HCT116 (cell line): ENCODE results near the gene NOD1.

ENCODE experiments used
- ATF3 ChIP-seq: IDR thresholded peaks from 2 replicates; pipeline ENCODE4 v1.6.1; 2012
- CBX3 ChIP-seq: IDR thresholded peaks from 2 replicates; pipeline ENCODE4 v1.6.1; 2012; ENCODE audit warnings: low read depth
- CEBPB ChIP-seq: IDR thresholded peaks from 2 replicates; pipeline ENCODE4 v1.6.1; 2012; ENCODE audit warnings: low read depth
- EZH2 ChIP-seq: fragments of 200-600 bp; sonication (generic); IDR thresholded peaks from 2 replicates; pipeline ENCODE4 v1.6.1; 2017; ENCODE audit warnings: antibody characterized with exemption, mixed run types
- EZH2phosphoT487 ChIP-seq: fragments of 200-600 bp; IDR thresholded peaks from 2 replicates; pipeline ENCODE4 v1.6.1; 2018; ENCODE audit warnings: antibody characterized with exemption, borderline replicate concordance
- JUND ChIP-seq: IDR thresholded peaks from 2 replicates; pipeline ENCODE4 v1.6.1; 2012
- POLR2AphosphoS5 ChIP-seq: IDR thresholded peaks from 2 replicates; pipeline ENCODE4 v1.6.1; 2011; ENCODE audit warnings: mild to moderate bottlenecking, low read depth, low read length, moderate library complexity
- RAD21 ChIP-seq: IDR thresholded peaks from 2 replicates; pipeline ENCODE4 v1.6.1; 2012; ENCODE audit warnings: low read depth, mild to moderate bottlenecking
- SIN3A ChIP-seq: IDR thresholded peaks from 2 replicates; pipeline ENCODE4 v1.6.1; 2012; ENCODE audit warnings: low read depth
- TCF7L2 ChIP-seq: IDR thresholded peaks from 2 replicates; pipeline ENCODE4 v1.7.0; 2011; ENCODE audit warnings: borderline replicate concordance, inconsistent platforms; ENCODE audit not compliant: insufficient read depth, insufficient read length; ENCODE audit errors: extremely low read depth
- YY1 ChIP-seq: IDR thresholded peaks from 2 replicates; pipeline ENCODE4 v1.6.1; 2011; ENCODE audit warnings: low read length, low read depth, moderate library complexity, mild to moderate bottlenecking; ENCODE audit not compliant: insufficient replicate concordance; ENCODE audit errors: extremely low read depth
- ZNF274 ChIP-seq: fragments of 200-500 bp; sonication (Bioruptor generic); IDR thresholded peaks from 2 replicates; pipeline ENCODE4 v1.6.1; 2014; ENCODE audit warnings: mild to moderate bottlenecking, low read depth, low read length, inconsistent platforms
- TF ChIP-seq, protein P1 (sequence below), 3 experiments: fragments of 200-600 bp in 1 of 3; sonication (generic) in 1 of 3; IDR thresholded peaks in 2 of 3; conservative IDR thresholded peaks in 1 of 3; 2 replicates each; pipeline ENCODE4 v1.5.1; 2012 to 2017; ENCODE audit warnings: low read depth in 2 of 3, low read length in 2 of 3, antibody characterized with exemption in 1 of 3, borderline replicate concordance in 1 of 3, control low read depth in 1 of 3, mild to moderate bottlenecking in 1 of 3, mixed read lengths in 1 of 3, mixed run types in 1 of 3, moderate library complexity in 1 of 3; ENCODE audit not compliant: insufficient read depth in 1 of 3
- TF ChIP-seq, protein P2 (sequence below): IDR thresholded peaks from 2 replicates; pipeline ENCODE4 v1.6.1; 2012; ENCODE audit warnings: low read depth

GRCh38 chr7:30382607-30383006 is 96.0 kb downstream of the NOD1 start:
- TF ChIP-seq YY1 = no peak
- TF ChIP-seq, protein P1, sequence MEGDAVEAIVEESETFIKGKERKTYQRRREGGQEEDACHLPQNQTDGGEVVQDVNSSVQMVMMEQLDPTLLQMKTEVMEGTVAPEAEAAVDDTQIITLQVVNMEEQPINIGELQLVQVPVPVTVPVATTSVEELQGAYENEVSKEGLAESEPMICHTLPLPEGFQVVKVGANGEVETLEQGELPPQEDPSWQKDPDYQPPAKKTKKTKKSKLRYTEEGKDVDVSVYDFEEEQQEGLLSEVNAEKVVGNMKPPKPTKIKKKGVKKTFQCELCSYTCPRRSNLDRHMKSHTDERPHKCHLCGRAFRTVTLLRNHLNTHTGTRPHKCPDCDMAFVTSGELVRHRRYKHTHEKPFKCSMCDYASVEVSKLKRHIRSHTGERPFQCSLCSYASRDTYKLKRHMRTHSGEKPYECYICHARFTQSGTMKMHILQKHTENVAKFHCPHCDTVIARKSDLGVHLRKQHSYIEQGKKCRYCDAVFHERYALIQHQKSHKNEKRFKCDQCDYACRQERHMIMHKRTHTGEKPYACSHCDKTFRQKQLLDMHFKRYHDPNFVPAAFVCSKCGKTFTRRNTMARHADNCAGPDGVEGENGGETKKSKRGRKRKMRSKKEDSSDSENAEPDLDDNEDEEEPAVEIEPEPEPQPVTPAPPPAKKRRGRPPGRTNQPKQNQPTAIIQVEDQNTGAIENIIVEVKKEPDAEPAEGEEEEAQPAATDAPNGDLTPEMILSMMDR (IDR thresholded peaks at IDR 0.05 in 2 of 3, conservative IDR thresholded peaks at IDR 0.05 in 1 of 3; ENCODE audit: borderline replicate concordance in 1 of 3, insufficient read depth in 1 of 3, low read depth in 2 of 3, low read length in 2 of 3) = no peak
- TF ChIP-seq SIN3A = no peak
- no peak for TF ChIP-seq POLR2AphosphoS5
- no peak for TF ChIP-seq ATF3
- no peak for TF ChIP-seq RAD21
- TF ChIP-seq EZH2 = no peak
- TF ChIP-seq EZH2phosphoT487 = no peak
- no peak for TF ChIP-seq ZNF274
- TF ChIP-seq, protein P2, sequence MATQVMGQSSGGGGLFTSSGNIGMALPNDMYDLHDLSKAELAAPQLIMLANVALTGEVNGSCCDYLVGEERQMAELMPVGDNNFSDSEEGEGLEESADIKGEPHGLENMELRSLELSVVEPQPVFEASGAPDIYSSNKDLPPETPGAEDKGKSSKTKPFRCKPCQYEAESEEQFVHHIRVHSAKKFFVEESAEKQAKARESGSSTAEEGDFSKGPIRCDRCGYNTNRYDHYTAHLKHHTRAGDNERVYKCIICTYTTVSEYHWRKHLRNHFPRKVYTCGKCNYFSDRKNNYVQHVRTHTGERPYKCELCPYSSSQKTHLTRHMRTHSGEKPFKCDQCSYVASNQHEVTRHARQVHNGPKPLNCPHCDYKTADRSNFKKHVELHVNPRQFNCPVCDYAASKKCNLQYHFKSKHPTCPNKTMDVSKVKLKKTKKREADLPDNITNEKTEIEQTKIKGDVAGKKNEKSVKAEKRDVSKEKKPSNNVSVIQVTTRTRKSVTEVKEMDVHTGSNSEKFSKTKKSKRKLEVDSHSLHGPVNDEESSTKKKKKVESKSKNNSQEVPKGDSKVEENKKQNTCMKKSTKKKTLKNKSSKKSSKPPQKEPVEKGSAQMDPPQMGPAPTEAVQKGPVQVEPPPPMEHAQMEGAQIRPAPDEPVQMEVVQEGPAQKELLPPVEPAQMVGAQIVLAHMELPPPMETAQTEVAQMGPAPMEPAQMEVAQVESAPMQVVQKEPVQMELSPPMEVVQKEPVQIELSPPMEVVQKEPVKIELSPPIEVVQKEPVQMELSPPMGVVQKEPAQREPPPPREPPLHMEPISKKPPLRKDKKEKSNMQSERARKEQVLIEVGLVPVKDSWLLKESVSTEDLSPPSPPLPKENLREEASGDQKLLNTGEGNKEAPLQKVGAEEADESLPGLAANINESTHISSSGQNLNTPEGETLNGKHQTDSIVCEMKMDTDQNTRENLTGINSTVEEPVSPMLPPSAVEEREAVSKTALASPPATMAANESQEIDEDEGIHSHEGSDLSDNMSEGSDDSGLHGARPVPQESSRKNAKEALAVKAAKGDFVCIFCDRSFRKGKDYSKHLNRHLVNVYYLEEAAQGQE = no peak
- TF ChIP-seq CBX3 = no peak
- no peak for TF ChIP-seq CEBPB
- no peak for TF ChIP-seq TCF7L2
- TF ChIP-seq JUND = no peak
